ENCODE results near the gene PDE7B.

The PDE7B gene

GRCh38 chr6:136153707-136154375 is 302.3 kb downstream of the PDE7B start:
- DNase-seq (ENCODE audit: low spot score) = no peak

- no peak for DNase-seq (ENCODE audit: low spot score)
Observed at GRCh38 chr6:136155191-136155590, 303.7 kb downstream of the PDE7B start.

GRCh38 chr6:136157743-136158142 is 306.2 kb downstream of the PDE7B start:
- DNase-seq (ENCODE audit: low spot score) = no peak

- no peak for DNase-seq (ENCODE audit: low spot score)
Observed at GRCh38 chr6:136158387-136158821, 306.9 kb downstream of the PDE7B start.

GRCh38 chr6:136158971-136159370 is 307.5 kb downstream of the PDE7B start:
- DNase-seq (ENCODE audit: low spot score) = no peak

- DNase-seq (ENCODE audit: low spot score) = no peak
Observed at GRCh38 chr6:136160250-136160649, 308.7 kb downstream of the PDE7B start.

GRCh38 chr6:136161950-136162349 is 310.4 kb downstream of the PDE7B start:
- no peak for DNase-seq (ENCODE audit: low spot score)

GRCh38 chr6:136163260-136163659 is 311.8 kb downstream of the PDE7B start:
- DNase-seq (ENCODE audit: low spot score) = no peak

GRCh38 chr6:136166815-136167214 is 315.3 kb downstream of the PDE7B start:
- DNase-seq (ENCODE audit: low spot score) = no peak

- no peak for DNase-seq (ENCODE audit: low spot score)
Observed at GRCh38 chr6:136169394-136170148, 318.1 kb downstream of the PDE7B start.

- no peak for DNase-seq (ENCODE audit: low spot score)
Observed at GRCh38 chr6:136171231-136171630, 319.7 kb downstream of the PDE7B start.

GRCh38 chr6:136173519-136174507 is 322.3 kb downstream of the PDE7B start:
- no peak for DNase-seq (ENCODE audit: low spot score)

GRCh38 chr6:136174510-136174909 is 323.0 kb downstream of the PDE7B start:
- DNase-seq (ENCODE audit: low spot score) = no peak

- DNase-seq (ENCODE audit: low spot score) = no peak
Observed at GRCh38 chr6:136175873-136176272, 324.4 kb downstream of the PDE7B start.

GRCh38 chr6:136178749-136179148 is 327.2 kb downstream of the PDE7B start:
- DNase-seq (ENCODE audit: low spot score) = no peak

GRCh38 chr6:136180704-136181511 is 329.4 kb downstream of the PDE7B start:
- no peak for DNase-seq (ENCODE audit: low spot score)

- DNase-seq (ENCODE audit: low spot score) = no peak
Observed at GRCh38 chr6:136181512-136181833, 330.0 kb downstream of the PDE7B start.

GRCh38 chr6:136181861-136182260 is 330.4 kb downstream of the PDE7B start:
- no peak for DNase-seq (ENCODE audit: low spot score)

GRCh38 chr6:136184738-136185137 is 333.2 kb downstream of the PDE7B start:
- DNase-seq (ENCODE audit: low spot score) = no peak

GRCh38 chr6:136186363-136186762 is 334.9 kb downstream of the PDE7B start:
- DNase-seq (ENCODE audit: low spot score) = no peak

- no peak for DNase-seq (ENCODE audit: low spot score)
Observed at GRCh38 chr6:136188486-136188885, 337.0 kb downstream of the PDE7B start.

GRCh38 chr6:136189104-136189503 is 337.6 kb downstream of the PDE7B start:
- no peak for DNase-seq (ENCODE audit: low spot score)
